Measurements from ENCODE around the gene GNAI3.

GNAI3 gene

GRCh38 chr1:109546311-109547109 is 1.9 kb upstream of the GNAI3 start:
- peak; percentile 59 for DNase-seq

DNA sequence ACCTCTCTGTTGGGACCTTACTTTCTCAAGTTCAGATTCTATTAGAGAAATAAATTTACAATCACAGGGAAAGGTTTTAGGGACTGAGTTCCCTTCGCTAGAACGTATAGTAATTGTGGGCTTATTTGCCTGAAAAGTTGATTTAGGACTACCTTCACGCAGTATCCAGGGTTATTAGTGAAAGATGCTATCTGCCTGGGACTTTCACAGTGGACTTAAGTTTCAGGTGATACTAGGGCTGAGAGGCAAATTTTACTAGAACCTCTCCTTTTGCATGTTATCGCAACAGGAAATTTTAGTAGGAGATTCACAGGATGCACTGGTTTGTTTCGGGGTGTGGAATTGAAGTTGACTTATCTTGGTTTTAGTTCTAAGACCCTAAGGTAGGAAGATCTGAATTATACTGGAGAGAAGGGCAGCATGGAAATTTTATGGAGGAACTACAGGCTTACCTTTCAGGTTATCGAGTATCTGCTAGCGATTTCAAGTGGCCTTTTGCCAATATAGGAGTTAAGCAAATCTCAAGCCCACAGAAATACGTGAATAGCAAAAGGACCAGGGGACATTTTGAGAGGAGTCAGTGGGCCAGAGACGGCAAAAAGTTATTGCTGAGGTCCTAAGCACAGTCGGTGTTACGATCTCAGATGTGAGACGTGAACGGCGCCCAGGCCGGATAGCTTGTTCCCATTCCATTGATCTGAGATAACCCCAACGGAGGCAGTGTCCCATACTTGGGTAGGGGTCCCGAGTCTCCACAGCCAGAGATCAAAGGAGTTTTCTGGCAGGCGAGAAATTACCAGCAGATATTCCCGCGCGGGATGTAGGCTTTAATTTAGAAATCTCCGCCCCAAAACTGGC is 723 bp upstream of the GNAI3 start:
- DNase-seq: no peak

DNA sequence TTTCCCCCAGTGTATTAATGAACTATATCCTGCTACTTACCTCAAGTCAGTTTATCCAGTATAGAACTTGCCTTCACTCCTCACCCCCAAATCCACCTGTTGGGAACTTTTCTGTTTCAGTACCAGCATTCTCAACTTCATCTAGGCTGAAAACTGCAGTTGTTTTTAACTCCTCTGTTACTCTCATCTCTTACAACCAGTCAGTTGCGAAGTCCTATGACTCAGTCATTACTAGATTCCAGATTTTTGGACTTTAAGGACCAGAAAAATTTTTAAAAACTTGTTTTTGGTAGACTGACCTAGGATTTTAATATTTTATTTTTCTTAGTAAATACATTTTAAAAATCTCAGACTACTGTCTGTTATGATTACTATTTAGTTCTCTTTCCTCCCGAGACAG is 8.1 kb downstream of the GNAI3 start:
- DNase-seq: no peak

DNA sequence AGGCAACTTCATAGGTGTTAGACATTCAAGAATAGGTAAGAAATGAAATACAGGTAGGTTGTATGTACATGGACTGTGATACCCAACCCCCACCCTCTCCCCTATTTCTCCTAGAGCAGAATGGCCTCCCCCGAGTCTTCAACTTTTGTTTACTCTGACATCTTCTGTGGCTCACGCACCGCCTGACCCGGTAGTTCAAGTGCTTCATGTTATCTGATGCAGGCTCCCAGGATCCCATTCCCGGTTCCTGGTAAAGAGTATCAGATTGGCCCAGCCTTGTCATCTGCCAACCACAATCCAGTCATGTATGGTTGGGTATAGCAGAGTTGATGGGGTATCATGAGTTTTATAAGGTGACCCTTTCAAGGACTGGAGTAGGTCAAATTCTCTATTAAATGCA is 9.1 kb downstream of the GNAI3 start:
- no peak for DNase-seq

- DNase-seq: no peak
Observed at GRCh38 chr1:109559995-109560394, 11.6 kb downstream of the GNAI3 start.

- no peak for DNase-seq
Observed at GRCh38 chr1:109564194-109564878, 15.9 kb downstream of the GNAI3 start.

DNA sequence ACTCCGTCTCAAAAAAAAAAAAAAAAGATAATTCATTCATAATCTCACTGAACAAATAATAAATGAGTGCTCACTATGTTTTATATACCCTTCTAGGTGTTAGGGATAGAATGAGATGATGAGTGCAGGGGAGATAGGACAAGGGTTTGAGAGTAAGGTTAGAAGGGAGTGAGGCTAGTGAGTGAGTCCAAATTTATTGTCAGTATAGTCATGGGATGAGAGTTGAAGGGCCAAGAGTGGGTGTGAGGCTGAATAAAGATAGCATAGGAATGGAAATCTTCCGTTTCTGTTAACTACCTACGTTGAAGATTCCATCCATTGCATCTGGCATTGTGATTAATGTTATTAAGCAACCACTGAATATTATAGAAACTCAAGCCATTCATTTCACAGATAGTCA is 16.8 kb downstream of the GNAI3 start:
- DNase-seq: no peak

DNA sequence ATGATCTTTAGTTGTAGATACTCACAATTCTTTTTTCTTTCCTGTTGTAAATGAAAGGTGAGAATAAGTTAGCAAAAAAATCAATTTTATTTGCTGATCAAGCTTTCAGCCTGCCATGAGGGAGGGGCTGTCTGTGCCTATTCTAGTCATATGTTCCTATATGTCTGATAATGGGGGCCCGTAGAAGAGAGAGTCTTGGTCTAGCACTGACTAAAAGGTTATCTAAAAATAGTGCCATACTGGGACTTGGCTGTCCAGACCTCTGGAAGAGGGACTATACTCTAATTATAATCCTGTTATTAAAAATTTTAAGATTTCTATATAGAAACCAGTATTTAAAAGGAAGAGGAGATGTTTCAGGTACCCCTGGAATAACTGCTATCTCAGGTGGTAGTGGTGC is 18.6 kb downstream of the GNAI3 start:
- DNase-seq: no peak

GRCh38 chr1:109567877-109568672 is 19.7 kb downstream of the GNAI3 start:
- DNase-seq: no peak

DNA sequence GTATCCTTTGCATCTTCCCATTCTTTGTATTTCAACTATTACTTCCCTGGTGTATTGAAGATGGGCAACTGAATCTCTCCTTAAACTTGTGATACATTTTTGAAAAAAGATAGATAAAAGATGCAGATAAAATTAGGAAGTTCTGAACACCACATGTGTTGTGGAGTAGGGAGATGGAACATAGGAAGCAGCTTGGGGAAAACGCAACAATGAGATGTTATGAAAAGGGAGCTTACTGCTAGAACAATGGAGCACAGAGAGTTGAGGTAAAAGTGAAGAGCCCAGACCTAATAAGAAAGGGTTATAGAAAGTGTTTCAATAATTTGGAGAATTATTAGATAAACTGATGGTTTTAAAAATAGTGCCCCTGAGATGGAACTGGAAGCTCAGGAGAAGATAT is 20.9 kb downstream of the GNAI3 start:
- no peak for DNase-seq

- no peak for DNase-seq
Observed at GRCh38 chr1:109570414-109570813, 22.0 kb downstream of the GNAI3 start.

- DNase-seq: no peak
Observed at GRCh38 chr1:109573785-109574184, 25.4 kb downstream of the GNAI3 start.

GRCh38 chr1:109578947-109579443 is 30.6 kb downstream of the GNAI3 start:
- DNase-seq: no peak

DNA sequence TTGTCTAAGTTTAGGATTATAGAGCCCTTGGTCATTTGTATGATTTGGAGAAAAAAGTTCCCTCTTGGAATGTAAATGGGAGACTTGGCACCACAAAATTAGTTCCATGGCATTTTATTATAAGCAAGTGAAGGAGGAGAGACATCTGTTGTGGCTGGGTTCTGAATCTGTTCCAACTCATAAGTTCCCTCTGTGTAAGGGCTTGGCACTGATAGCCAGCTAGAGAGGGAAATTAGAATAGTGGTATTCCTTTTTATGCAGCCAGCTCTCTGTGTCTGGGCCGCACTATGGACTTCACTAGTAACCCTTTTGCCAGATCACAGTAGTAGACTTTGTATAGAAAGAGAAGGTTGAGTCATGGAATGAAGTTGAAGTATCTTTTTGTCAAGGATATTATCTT is 31.1 kb downstream of the GNAI3 start:
- DNase-seq: no peak

DNA sequence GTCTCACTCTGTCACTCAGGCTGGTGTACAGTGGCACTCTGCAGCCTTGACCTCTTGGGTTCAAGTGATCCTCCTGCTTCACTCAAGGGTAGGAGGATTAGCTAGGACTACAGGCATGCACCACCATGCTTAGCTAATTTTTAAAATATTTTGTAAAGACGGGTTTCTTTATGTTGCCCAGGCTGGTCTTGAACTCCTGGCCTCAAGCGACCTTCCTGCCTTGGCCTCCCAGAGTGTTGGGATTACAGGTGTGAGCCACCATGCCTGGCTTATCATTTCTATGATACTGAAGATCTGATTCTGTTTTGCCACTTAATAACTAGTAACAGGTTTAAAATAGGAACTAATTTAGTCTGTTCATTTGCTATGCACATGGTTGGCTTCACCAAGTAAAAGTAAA is 33.6 kb downstream of the GNAI3 start:
- DNase-seq: no peak

DNA sequence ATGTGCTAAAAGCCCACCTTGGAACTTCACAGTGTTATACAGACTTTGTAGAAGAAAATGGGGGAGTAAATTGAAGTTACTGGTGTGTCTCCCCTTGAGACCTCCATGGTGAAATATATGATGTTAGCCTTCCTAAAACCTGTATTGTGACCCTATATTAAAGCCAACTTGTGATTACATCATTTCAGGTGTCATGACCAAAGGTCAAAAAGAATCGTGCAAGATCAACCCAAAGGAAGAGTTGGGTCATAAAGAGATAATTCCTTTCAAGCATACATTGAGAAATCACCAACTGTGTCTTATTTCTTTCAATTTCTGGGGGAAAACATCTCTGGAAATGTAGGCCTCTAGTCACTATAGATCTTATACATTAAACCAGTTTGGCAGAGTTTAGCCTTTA is 36.4 kb downstream of the GNAI3 start:
- DNase-seq: no peak

DNA sequence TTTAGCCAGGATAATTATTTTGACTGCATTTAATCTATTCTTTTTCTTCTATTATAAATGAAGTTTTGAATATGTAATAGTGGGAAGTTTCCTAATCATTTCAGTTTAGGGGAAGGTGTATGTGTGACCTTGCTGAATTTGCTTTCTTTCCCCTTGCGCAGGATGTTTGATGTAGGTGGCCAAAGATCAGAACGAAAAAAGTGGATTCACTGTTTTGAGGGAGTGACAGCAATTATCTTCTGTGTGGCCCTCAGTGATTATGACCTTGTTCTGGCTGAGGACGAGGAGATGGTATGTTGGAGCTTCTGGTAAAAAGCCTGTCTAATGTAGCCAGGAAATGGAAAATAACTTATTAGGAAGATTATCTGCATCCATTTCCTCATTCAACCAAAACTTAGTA is 37.6 kb downstream of the GNAI3 start:
- no peak for DNase-seq

- DNase-seq: no peak
Observed at GRCh38 chr1:109589177-109589576, 40.8 kb downstream of the GNAI3 start.

DNA sequence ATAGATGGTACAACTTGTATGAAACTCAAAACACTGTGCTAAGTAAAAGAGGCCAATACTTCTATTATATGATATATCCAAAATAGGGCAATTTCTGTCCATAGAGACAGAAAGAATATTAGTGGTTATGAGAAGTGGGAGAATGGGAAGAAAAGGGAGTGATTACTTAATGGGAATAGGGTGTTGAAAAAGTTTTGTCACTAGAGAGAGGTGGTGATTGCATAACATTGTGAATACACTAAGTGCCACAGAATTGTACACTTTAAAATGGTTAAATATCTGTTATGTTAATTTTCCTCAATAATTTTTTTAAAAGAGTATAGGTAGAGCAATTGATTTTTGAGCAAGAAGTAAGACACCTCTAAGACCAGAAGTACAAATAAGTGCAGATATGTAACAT is 41.3 kb downstream of the GNAI3 start:
- DNase-seq: no peak

DNA sequence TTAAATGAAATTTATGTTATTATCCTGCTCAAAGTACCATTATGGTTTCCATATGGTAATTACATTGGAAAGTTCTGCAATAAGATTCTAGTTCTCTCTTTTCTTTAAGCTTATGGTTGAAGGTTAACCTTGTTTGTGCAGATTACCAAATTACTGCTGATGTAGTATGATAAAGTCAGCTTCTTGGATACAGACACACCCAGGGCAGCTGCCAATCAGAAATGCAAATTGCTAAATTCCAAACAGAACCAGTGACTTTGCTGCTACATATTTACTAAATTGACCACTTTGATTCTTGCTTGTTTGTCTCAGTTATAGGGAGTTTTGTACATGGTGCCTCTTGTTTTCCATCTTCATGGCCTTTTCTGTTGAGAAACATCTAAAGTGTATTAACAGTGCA is 44.5 kb downstream of the GNAI3 start:
- DNase-seq: no peak

DNA sequence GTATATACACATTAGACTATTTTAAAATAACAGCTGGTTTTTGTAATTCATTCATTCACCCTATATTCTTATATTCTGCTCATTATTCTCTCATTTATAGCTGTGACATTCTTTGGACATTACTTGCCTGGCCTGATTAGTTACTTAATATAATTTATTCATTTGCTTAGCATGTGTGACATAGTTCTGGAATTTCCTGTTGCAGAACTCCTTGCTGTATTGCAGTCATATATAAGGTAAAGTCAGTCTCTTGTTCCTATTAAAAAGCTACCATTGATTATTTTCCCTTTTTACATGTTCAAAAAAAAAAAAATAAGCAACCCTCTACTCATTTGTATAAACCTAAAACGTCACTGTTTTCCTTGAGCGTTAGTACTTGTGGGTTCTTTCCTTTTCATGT is 47.1 kb downstream of the GNAI3 start:
- no peak for DNase-seq

GRCh38 chr1:109598156-109598555 is 49.7 kb downstream of the GNAI3 start:
- no peak for DNase-seq

DNA sequence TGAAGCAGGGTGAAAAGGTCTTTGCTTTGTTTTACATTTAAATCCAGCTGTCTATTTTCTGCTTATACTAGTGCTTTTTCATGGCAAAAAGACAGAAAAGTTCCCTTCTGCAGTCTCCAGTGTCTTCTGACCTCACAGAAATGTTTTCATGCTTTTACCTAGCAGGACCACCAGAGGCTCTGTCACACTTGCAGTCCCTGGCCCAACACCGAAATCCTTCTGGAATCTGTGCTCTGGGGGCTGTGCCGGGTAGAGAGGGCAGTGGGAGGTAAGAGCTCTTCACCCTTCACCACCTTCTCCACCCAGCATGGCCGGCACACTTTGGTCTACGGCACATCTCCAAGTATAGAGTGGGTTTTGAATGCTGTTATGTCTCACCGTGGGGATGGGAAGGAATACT is 50.2 kb downstream of the GNAI3 start:
- no peak for DNase-seq

Measured in NCI-H1048 (cell line).